Measurements from ENCODE around the gene OPRPN.

OPRPN gene

GRCh38 chr4:70360460-70360859 lies 37.3 kb upstream of the OPRPN start, which contains the start of gene SMR3A:
TSS of gene SMR3A (plus strand) at chr4:70360760. CDS start at chr4:70362116, 1,356 bp downstream.
- no peak within 1 kb of the TSS for H3K4me3 ChIP-seq (ENCODE audit: insufficient read depth, low read length, poor library complexity, severe bottlenecking)
- H3K27ac ChIP-seq (ENCODE audit: low read depth, low read length) = no peak within 1 kb of the TSS
- H3K36me3 ChIP-seq (ENCODE audit: low read length) = no peaks in the 10 kb centered on the region
- no peak within 1 kb of the TSS for H2AFZ ChIP-seq (ENCODE audit: low read depth, low read length, severe bottlenecking)
- no peaks in the 10 kb centered on the region for H3K9me3 ChIP-seq (ENCODE audit: insufficient read depth, low read length)
- H3K9ac ChIP-seq (ENCODE audit: low read length) = no peak within 1 kb of the TSS
- H4K20me1 ChIP-seq (ENCODE audit: low read depth, low read length) = no peaks in the 10 kb centered on the region
- H3F3A ChIP-seq (ENCODE audit: insufficient read depth) = no peaks in the 10 kb centered on the region
- no peak for TF ChIP-seq CTCF (IDR thresholded peaks at IDR 0.05; ENCODE audit: insufficient read depth, low read length, poor library complexity, severe bottlenecking)
- no peak for TF ChIP-seq EZH2phosphoT487 (conservative IDR thresholded peaks at IDR 0.05; ENCODE audit: low read length)
- H3K9me2 ChIP-seq (replicated peaks; ENCODE audit: insufficient read depth, low read length) = no peaks in the 10 kb centered on the region
- H3K4me2 ChIP-seq (ENCODE audit: low read depth, low read length, poor library complexity, severe bottlenecking) = no peak within 1 kb of the TSS
- H3K79me2 ChIP-seq (ENCODE audit: insufficient read depth, low read length) = no peaks in the 10 kb centered on the region
- no peaks in the 10 kb centered on the region for H3K27me3 ChIP-seq (ENCODE audit: low read length)

GRCh38 chr4:70364002-70364401 lies 33.7 kb upstream of the OPRPN start:
- H3K9me3 ChIP-seq (ENCODE audit: insufficient read depth, low read length) = no peaks in the 10 kb centered on the region
- no peaks in the 10 kb centered on the region for H3F3A ChIP-seq (ENCODE audit: insufficient read depth)
- H3K79me2 ChIP-seq (ENCODE audit: insufficient read depth, low read length) = no peaks in the 10 kb centered on the region
- TF ChIP-seq CTCF (IDR thresholded peaks at IDR 0.05; ENCODE audit: insufficient read depth, low read length, poor library complexity, severe bottlenecking) = no peak
- H3K36me3 ChIP-seq (ENCODE audit: low read length) = no peaks in the 10 kb centered on the region
- H3K9me2 ChIP-seq (replicated peaks; ENCODE audit: insufficient read depth, low read length) = no peaks in the 10 kb centered on the region
- no peak overlapping the region for H3K4me3 ChIP-seq (ENCODE audit: insufficient read depth, low read length, poor library complexity, severe bottlenecking)
- no peaks in the 10 kb centered on the region for H4K20me1 ChIP-seq (ENCODE audit: low read depth, low read length)
- H3K4me2 ChIP-seq (ENCODE audit: low read depth, low read length, poor library complexity, severe bottlenecking) = no peak overlapping the region
- H3K27ac ChIP-seq (ENCODE audit: low read depth, low read length) = no peak overlapping the region
- H3K9ac ChIP-seq (ENCODE audit: low read length) = no peak overlapping the region
- no peaks in the 10 kb centered on the region for H3K27me3 ChIP-seq (ENCODE audit: low read length)
- no peak overlapping the region for H2AFZ ChIP-seq (ENCODE audit: low read depth, low read length, severe bottlenecking)

- no peak for TF ChIP-seq EZH2phosphoT487 (conservative IDR thresholded peaks at IDR 0.05; ENCODE audit: low read length)
- no peak for TF ChIP-seq CTCF (IDR thresholded peaks at IDR 0.05; ENCODE audit: insufficient read depth, low read length, poor library complexity, severe bottlenecking)
- Histone ChIP-seq H3K79me2 (ENCODE audit: insufficient read depth, low read length) (no peaks in the 10 kb centered on the region), H2AFZ (ENCODE audit: low read depth, low read length, severe bottlenecking) (no peak overlapping the region), H3K4me2 (ENCODE audit: low read depth, low read length, poor library complexity, severe bottlenecking) (no peak overlapping the region), H3K9me3 (ENCODE audit: insufficient read depth, low read length) (no peaks in the 10 kb centered on the region), H3K9me2 (replicated peaks; ENCODE audit: insufficient read depth, low read length) (no peaks in the 10 kb centered on the region), H3K27ac (ENCODE audit: low read depth, low read length) (no peak overlapping the region), H3F3A (ENCODE audit: insufficient read depth) (no peaks in the 10 kb centered on the region), H3K9ac (ENCODE audit: low read length) (no peak overlapping the region), H4K20me1 (ENCODE audit: low read depth, low read length) (no peaks in the 10 kb centered on the region), H3K4me3 (ENCODE audit: insufficient read depth, low read length, poor library complexity, severe bottlenecking) (no peak overlapping the region), H3K27me3 (ENCODE audit: low read length) (no peaks in the 10 kb centered on the region), H3K36me3 (ENCODE audit: low read length) (no peaks in the 10 kb centered on the region)
Measured at GRCh38 chr4:70365479-70365878, 32.3 kb upstream of the OPRPN start.
